Measurements from ENCODE around the gene SHE. TPM values are rescaled to one million over a fixed set of nuclear protein-coding genes. Genes with fewer than 3 reads are reported as not detected.

Gene SHE
- total RNA-seq, 4 donors from 2014 or later, result 5.0 to 6.9 (median 6.2) TPM

DNA sequence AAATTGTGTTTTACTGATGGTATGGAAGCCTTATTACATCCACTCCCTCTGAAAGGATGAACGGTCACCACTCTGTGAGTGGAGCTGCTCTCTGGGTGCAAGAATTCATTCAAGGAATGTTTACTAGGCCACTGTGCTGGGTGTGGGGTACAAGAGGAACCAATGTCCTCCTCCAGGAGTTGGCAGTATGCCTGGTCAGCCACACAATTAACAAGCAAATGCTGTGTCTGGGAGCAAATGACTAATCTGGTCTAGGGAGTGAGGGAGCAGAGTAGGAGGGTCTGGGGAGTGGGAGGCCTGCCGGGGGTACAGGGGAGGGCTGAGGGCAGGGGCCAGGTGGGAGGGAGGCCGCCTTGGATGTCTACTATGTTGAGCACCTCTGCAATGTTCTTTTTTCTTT, 27.4 kb downstream of the SHE start:
- intact Hi-C loops (cut with DNase I; ENCODE audit: low total_unique reads), result loop anchor here (5.0 kb wide), 1 partner anchor 612 kb away; no protein-coding TSS in a partner anchor

DNA sequence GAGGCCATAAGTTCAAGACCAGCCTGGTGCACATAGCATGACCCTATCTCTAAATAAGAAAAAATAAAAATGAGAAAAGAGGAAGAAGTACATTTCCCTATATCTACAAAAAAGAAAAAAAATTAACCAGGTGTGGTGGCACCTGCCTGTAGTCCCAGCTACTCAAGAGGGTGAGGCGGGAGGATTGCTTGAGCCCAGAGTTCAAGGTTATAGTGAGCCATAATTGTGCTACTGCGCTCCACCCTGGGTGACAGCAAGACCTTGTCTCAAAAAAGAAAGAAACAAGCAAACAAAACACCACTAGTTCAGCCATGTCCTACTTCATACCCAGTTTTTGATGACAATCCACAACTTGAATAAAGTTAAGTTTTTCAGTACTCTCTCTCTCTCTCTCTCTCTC, 30.9 kb downstream of the SHE start:
- Histone ChIP-seq H3K27ac (no peak overlapping the region), H3K9me3 (no peaks in the 10 kb centered on the region), H3K4me3 (no peak overlapping the region), H3K27me3 (no peaks in the 10 kb centered on the region), H3K4me1 (no peaks in the 10 kb centered on the region), H3K36me3 (peaks cover 0 to 20% of the 10 kb centered on the region in 2 donors)
- DNase-seq, result no peak
- in situ Hi-C loops (cut with MboI; ENCODE audit: low sequenced_read_pairs in 4 of 4), result no loop called here
- intact Hi-C loops (cut with DNase I; ENCODE audit: low total_unique reads), result no loop called here
- ATAC-seq, result peak in 1 of 2 donors; percentile 2
- TF ChIP-seq, protein P1, sequence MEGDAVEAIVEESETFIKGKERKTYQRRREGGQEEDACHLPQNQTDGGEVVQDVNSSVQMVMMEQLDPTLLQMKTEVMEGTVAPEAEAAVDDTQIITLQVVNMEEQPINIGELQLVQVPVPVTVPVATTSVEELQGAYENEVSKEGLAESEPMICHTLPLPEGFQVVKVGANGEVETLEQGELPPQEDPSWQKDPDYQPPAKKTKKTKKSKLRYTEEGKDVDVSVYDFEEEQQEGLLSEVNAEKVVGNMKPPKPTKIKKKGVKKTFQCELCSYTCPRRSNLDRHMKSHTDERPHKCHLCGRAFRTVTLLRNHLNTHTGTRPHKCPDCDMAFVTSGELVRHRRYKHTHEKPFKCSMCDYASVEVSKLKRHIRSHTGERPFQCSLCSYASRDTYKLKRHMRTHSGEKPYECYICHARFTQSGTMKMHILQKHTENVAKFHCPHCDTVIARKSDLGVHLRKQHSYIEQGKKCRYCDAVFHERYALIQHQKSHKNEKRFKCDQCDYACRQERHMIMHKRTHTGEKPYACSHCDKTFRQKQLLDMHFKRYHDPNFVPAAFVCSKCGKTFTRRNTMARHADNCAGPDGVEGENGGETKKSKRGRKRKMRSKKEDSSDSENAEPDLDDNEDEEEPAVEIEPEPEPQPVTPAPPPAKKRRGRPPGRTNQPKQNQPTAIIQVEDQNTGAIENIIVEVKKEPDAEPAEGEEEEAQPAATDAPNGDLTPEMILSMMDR (IDR thresholded peaks at IDR 0.05 in 4 of 5, conservative IDR thresholded peaks at IDR 0.05 in 1 of 5), result no peak
- no peak for TF ChIP-seq POLR2A (IDR thresholded peaks at IDR 0.05)

More for the DNA sequence above, 27.4 kb downstream of the SHE start:
- TF ChIP-seq, protein P1 (IDR thresholded peaks at IDR 0.05 in 4 of 5, conservative IDR thresholded peaks at IDR 0.05 in 1 of 5), result no peak
- TF ChIP-seq POLR2A (IDR thresholded peaks at IDR 0.05), result no peak
- Histone ChIP-seq H3K9me3 (no peaks in the 10 kb centered on the region), H3K4me1 (no peaks in the 10 kb centered on the region), H3K27me3 (no peaks in the 10 kb centered on the region), H3K4me3 (no peak overlapping the region), H3K27ac (no peak overlapping the region), H3K36me3 (no peaks in the 10 kb centered on the region)
- ATAC-seq, result no peak
- in situ Hi-C loops (cut with MboI; ENCODE audit: low sequenced_read_pairs in 4 of 4), result no loop called here
- no peak for DNase-seq

DNA sequence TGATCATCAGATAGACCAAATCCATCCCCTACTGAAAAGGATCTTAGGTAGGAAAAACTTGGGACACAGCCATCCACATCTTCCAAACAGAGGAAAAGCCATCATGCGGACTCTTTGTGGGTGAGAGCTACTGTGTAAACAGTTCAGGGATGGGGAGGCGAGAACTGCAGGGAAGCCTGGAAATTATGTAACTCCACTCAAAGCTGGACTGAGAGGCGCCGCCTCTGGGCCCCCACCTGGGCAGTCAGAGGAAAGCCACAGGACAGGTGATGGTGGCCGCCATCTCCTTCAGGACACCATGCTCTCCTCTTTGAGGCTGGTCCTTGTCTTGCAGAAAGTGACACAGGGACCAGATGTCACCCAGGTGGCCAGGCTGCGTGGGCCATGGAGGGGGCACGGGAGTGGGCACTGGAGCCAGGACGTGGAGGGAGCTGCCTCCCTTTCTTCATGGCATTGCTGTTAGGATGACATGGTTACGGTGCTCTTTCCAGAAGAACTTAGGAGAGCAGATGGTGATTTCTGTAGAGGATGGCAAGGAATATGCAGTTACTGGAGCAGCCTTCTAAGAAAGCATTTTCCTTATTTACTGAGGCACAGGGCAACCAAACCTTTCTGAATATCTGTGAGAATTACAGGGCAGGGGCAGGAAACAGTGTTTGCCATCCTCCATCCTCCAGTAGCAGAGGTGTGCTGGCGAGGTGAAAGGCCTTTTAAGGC, 32.2 kb downstream of the SHE start:
- Histone ChIP-seq H3K9me3 (no peaks in the 10 kb centered on the region), H3K4me1 (no peaks in the 10 kb centered on the region), H3K4me3 (no peak overlapping the region), H3K27me3 (no peaks in the 10 kb centered on the region), H3K36me3 (peaks cover 0 to 33% of the 10 kb centered on the region in 2 donors), H3K27ac (no peak overlapping the region)
- in situ Hi-C loops (cut with MboI; ENCODE audit: low sequenced_read_pairs in 4 of 4) (no loop called here), intact Hi-C loops (cut with DNase I; ENCODE audit: low total_unique reads) (no loop called here)
- DNase-seq (no peak), ATAC-seq (peak in 1 of 2 donors; percentile 22)
- no peak for TF ChIP-seq POLR2A (IDR thresholded peaks at IDR 0.05)
- TF ChIP-seq, protein P1 (IDR thresholded peaks at IDR 0.05 in 4 of 5, conservative IDR thresholded peaks at IDR 0.05 in 1 of 5), result no peak

DNA sequence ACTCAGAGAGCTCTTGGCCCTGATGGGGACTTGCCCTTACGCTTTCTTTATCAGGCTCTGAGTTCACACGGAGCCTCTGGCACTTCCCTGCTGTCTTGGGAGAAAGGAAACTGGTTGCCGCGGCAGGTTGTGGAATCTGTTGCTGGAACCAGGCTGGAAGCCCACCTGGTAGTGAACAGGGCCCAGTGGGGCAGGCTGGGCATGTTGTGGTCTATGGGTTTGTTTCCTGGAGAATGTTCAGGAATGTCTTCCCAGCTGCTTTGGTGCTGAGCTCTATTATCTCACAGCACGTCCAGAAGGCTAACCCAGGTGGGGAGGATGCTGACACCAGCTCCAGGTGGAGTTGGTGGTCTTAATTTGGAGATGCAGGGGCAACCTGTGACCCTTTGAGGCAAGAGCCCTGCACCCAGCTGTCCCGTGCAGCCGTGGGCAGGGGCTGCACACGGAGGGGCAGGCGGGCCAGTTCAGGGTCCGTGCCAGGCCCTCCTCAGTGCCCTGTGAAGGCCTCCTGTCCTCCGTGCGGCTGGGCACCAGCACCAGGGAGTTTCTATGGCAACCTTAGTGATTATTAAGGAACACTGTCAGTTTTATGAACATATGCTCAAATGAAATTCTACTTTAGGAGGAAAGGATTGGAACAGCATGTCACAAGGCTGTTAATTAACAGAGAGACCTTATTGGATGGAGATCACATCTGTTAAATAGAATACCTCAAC, 33.5 kb downstream of the SHE start:
- Histone ChIP-seq H3K27me3 (no peaks in the 10 kb centered on the region), H3K27ac (no peak overlapping the region), H3K4me3 (no peak overlapping the region), H3K36me3 (peaks cover 0 to 42% of the 10 kb centered on the region in 2 donors), H3K9me3 (no peaks in the 10 kb centered on the region), H3K4me1 (no peaks in the 10 kb centered on the region)
- in situ Hi-C loops (cut with MboI; ENCODE audit: low sequenced_read_pairs in 4 of 4), result no loop called here
- ATAC-seq (no peak), DNase-seq (no peak)
- TF ChIP-seq POLR2A (IDR thresholded peaks at IDR 0.05), result no peak
- TF ChIP-seq, protein P1 (IDR thresholded peaks at IDR 0.05 in 4 of 5, conservative IDR thresholded peaks at IDR 0.05 in 1 of 5), result no peak
- intact Hi-C loops (cut with DNase I; ENCODE audit: low total_unique reads), result no loop called here

All from gastrocnemius medialis (tissue), 4 donors.